ENCODE results near the gene LARGE2.

The LARGE2 gene

GRCh38 chr11:45913942-45914635, 8.4 kb upstream of the LARGE2 start:
- CTCF ChIA-PET = interaction anchor here (1.1 kb wide), 1 partner anchor 15 kb away, joined by 3 read pairs; no protein-coding TSS in a partner anchor
- TF ChIP-seq CTCF (conservative IDR thresholded peaks at IDR 0.05; ENCODE audit: low read depth) = no peak
- DNase-seq (ENCODE audit: low spot score) = no peak
- peak overlapping the region; percentile 25; the same call in 1 of the 2 replicates for H3K27ac ChIP-seq
- POLR2A ChIA-PET (ENCODE audit: low non-redundant PET) = no interaction called here

DNA sequence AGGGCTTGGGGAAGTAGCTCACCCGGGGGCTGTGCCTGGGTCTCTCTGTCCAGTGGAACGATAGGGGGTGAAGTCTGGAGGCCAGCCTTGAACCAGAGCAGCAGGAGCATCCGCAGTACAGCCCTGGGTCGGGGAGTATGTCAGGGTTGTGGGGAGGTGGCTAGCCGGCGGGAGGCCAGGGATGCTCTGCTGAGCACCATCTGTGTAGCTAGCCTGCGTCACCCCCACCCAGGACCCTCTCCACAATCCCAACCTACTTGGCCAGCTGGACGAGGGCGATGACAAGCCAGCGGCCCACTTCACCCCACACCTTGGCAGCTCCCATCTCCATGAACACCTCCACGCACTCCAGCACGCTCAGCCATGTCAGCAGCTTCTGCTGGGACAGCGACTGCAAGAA, 7.0 kb upstream of the LARGE2 start:
- ChIA-PET POLR2A (ENCODE audit: low non-redundant PET) (no interaction called here), CTCF (interaction anchor here (0.6 kb wide), 1 partner anchor 31 kb away, joined by 4 read pairs; no protein-coding TSS in a partner anchor)
- no peak for DNase-seq (ENCODE audit: low spot score)
- TF ChIP-seq CTCF (conservative IDR thresholded peaks at IDR 0.05; ENCODE audit: low read depth) = no peak
- no peak overlapping the region for H3K27ac ChIP-seq

GRCh38 chr11:45917286-45917622, 5.2 kb upstream of the LARGE2 start:
- ChIA-PET CTCF (no interaction called here), POLR2A (ENCODE audit: low non-redundant PET) (interaction anchor here (1.0 to 1.6 kb wide), 2 partner anchors 9 to 13 kb away, joined by 3 to 5 read pairs; no protein-coding TSS in a partner anchor)
- peak overlapping the region; percentile 100 for H3K27ac ChIP-seq
- no peak for TF ChIP-seq CTCF (conservative IDR thresholded peaks at IDR 0.05; ENCODE audit: low read depth)
- DNase-seq (ENCODE audit: low spot score) = no peak

GRCh38 chr11:45917623-45918330, 4.7 kb upstream of the LARGE2 start, which contains the start of gene PEX16:
PEX16 (minus strand) TSS chr11:45917877; CDS start chr11:45917811, 66 bp downstream.
- DNase-seq (ENCODE audit: low spot score) = peak; percentile 97
- ChIA-PET POLR2A (ENCODE audit: low non-redundant PET) (interaction anchor here (1.0 to 1.6 kb wide), 2 partner anchors 9 to 13 kb away, joined by 3 to 5 read pairs; no protein-coding TSS in a partner anchor), CTCF (interaction anchor here (0.6 to 1.3 kb wide), 3 partner anchors 20 to 796 kb away, joined by 3 to 4 read pairs (median 3); no protein-coding TSS in a partner anchor)
- no peak for TF ChIP-seq CTCF (conservative IDR thresholded peaks at IDR 0.05; ENCODE audit: low read depth)
- H3K27ac ChIP-seq = peak within 1 kb of the TSS; percentile 100

GRCh38 chr11:45918331-45918941, 4.0 kb upstream of the LARGE2 start:
- ChIA-PET CTCF (interaction anchor here (0.6 to 1.3 kb wide), 2 partner anchors 21 to 795 kb away, joined by 3 read pairs; no protein-coding TSS in a partner anchor), POLR2A (ENCODE audit: low non-redundant PET) (interaction anchor here (1.0 to 1.6 kb wide), 2 partner anchors 10 to 12 kb away, joined by 3 to 5 read pairs; no protein-coding TSS in a partner anchor)
- no peak for TF ChIP-seq CTCF (conservative IDR thresholded peaks at IDR 0.05; ENCODE audit: low read depth)
- peak overlapping the region; percentile 100 for H3K27ac ChIP-seq
- peak; percentile 84 for DNase-seq (ENCODE audit: low spot score)

Measured in RWPE1 (cell line).